Hematopoietic multipotent progenitor cell treated with erythropoietin and hydrocortisone succinate and interleukin-3 and kit ligand, for 15 days (in vitro differentiated cells): Measurements from ENCODE around the gene CXCL12.

Experiments used
- DNase-seq: peaks from one replicate; pipeline ENCODE4 v3.0.0-alpha.2; 2015; ENCODE audit warnings: low spot score

CXCL12 gene

GRCh38 chr10:44385026-44385695, at the start of gene CXCL12:
Gene CXCL12, minus strand, starts transcription at chr10:44385097. Its CDS starts 92 bp downstream, at chr10:44385005.
- DNase-seq: no peak

GRCh38 chr10:44427479-44427878, 42.6 kb upstream of the CXCL12 start:
- DNase-seq: no peak

- no peak for DNase-seq
These were observed 42.1 kb upstream of the CXCL12 start for GRCh38 chr10:44427037-44427436.

- DNase-seq: no peak
These were observed 41.5 kb upstream of the CXCL12 start for GRCh38 chr10:44426247-44427034.

- no peak for DNase-seq
These were observed 40.6 kb upstream of the CXCL12 start for GRCh38 chr10:44425466-44425865.

- no peak for DNase-seq
These were observed 40.1 kb upstream of the CXCL12 start for GRCh38 chr10:44424957-44425356.

GRCh38 chr10:44424298-44424697, 39.4 kb upstream of the CXCL12 start:
- DNase-seq: no peak

- no peak for DNase-seq
These were observed 37.7 kb upstream of the CXCL12 start for GRCh38 chr10:44422570-44423101.

- no peak for DNase-seq
These were observed 37.3 kb upstream of the CXCL12 start for GRCh38 chr10:44422153-44422552.

- DNase-seq: no peak
These were observed 35.1 kb upstream of the CXCL12 start for GRCh38 chr10:44419790-44420549.

GRCh38 chr10:44418637-44419036, 33.7 kb upstream of the CXCL12 start:
- DNase-seq: no peak

- no peak for DNase-seq
These were observed 32.9 kb upstream of the CXCL12 start for GRCh38 chr10:44417761-44418160.

- no peak for DNase-seq
These were observed 32.0 kb upstream of the CXCL12 start for GRCh38 chr10:44416936-44417335.

GRCh38 chr10:44416021-44416771, 31.3 kb upstream of the CXCL12 start:
- no peak for DNase-seq

GRCh38 chr10:44415121-44415520, 30.2 kb upstream of the CXCL12 start:
- no peak for DNase-seq

- no peak for DNase-seq
These were observed 28.5 kb upstream of the CXCL12 start for GRCh38 chr10:44413416-44413815.

GRCh38 chr10:44411251-44411650, 26.4 kb upstream of the CXCL12 start:
- DNase-seq: no peak

- no peak for DNase-seq
These were observed 20.0 kb upstream of the CXCL12 start for GRCh38 chr10:44404741-44405437.

- DNase-seq: no peak
These were observed 17.7 kb upstream of the CXCL12 start for GRCh38 chr10:44402465-44403195.

- DNase-seq: no peak
These were observed 15.6 kb upstream of the CXCL12 start for GRCh38 chr10:44400541-44400940.
